Neural progenitor cell (in vitro differentiated cells): Measurements from ENCODE around the gene LRBA. TPM values are rescaled to one million over a fixed set of nuclear protein-coding genes. Genes with fewer than 3 reads are reported as not detected.

Experiments
- DNase-seq: peaks from one replicate; pipeline ENCODE4 v3.0.0-alpha.2; 2016; ENCODE audit warnings: low spot score
- H2AFZ ChIP-seq: fragments of 200-600 bp; sonication (generic); replicated peaks from 2 replicates; pipeline ENCODE4 v1.6.1; 2016; ENCODE audit warnings: antibody characterized with exemption
- H3F3A ChIP-seq: fragments of 200-600 bp; sonication (generic); 2 replicates; pipeline ENCODE4 v1.6.1; 2016; ENCODE audit warnings: antibody characterized with exemption, low read depth
- H3K27ac ChIP-seq: fragments of 200-600 bp; sonication (generic); 2 replicates; pipeline ENCODE4 v1.5.1; 2016; ENCODE audit warnings: mild to moderate bottlenecking
- H3K27me3 ChIP-seq: fragments of 200-600 bp; sonication (generic); 2 replicates; pipeline ENCODE4 v1.6.1; 2016; ENCODE audit warnings: mild to moderate bottlenecking, moderate library complexity
- H3K36me3 ChIP-seq: fragments of 200-600 bp; sonication (generic); 2 replicates; pipeline ENCODE4 v1.5.1; 2016
- H3K4me1 ChIP-seq: fragments of 200-600 bp; sonication (generic); 2 replicates; pipeline ENCODE4 v1.6.1; 2016; ENCODE audit warnings: mixed run types
- H3K4me2 ChIP-seq: fragments of 200-600 bp; sonication (generic); 2 replicates; pipeline ENCODE4 v1.6.1; 2016
- H3K4me3 ChIP-seq: fragments of 200-600 bp; sonication (generic); 2 replicates; pipeline ENCODE4 v1.5.1; 2016
- H3K79me2 ChIP-seq: fragments of 200-600 bp; sonication (generic); 2 replicates; pipeline ENCODE4 v1.6.1; 2016; ENCODE audit warnings: low read depth
- H3K9ac ChIP-seq: fragments of 200-600 bp; sonication (generic); 2 replicates; pipeline ENCODE4 v1.6.1; 2016
- H3K9me3 ChIP-seq: fragments of 200-600 bp; sonication (generic); 2 replicates; pipeline ENCODE4 v1.5.1; 2016; ENCODE audit warnings: low read depth
- H4K20me1 ChIP-seq: fragments of 200-600 bp; sonication (generic); 2 replicates; pipeline ENCODE4 v1.6.1; 2016; ENCODE audit warnings: low read depth
- H3K27ac Mint-ChIP-seq: 3 replicates; pipeline ENCODE4 v1.8.0; 2021; ENCODE audit warnings: mixed read lengths
- H3K27me3 Mint-ChIP-seq: 2 replicates; pipeline ENCODE4 v1.8.0; 2022; ENCODE audit warnings: low read depth, mild to moderate bottlenecking, inconsistent platforms, moderate library complexity, mixed read lengths; ENCODE audit not compliant: insufficient read depth
- H3K36me3 Mint-ChIP-seq: 3 replicates; pipeline ENCODE4 v1.8.0; 2021; ENCODE audit warnings: mixed read lengths
- H3K4me1 Mint-ChIP-seq: 3 replicates; pipeline ENCODE4 v1.8.0; 2021; ENCODE audit warnings: mixed read lengths
- H3K4me3 Mint-ChIP-seq: 3 replicates; pipeline ENCODE4 v1.8.0; 2021; ENCODE audit warnings: mild to moderate bottlenecking, moderate library complexity, mixed read lengths
- H3K9me3 Mint-ChIP-seq: 3 replicates; pipeline ENCODE4 v1.8.0; 2020; ENCODE audit warnings: mixed read lengths
- EZH2 ChIP-seq: fragments of 200-600 bp; sonication (generic); IDR thresholded peaks from 2 replicates; pipeline ENCODE4 v1.6.1; 2017; ENCODE audit warnings: antibody characterized with exemption, mild to moderate bottlenecking, moderate library complexity
- EZH2phosphoT487 ChIP-seq: fragments of 200-600 bp; sonication (generic); IDR thresholded peaks from 2 replicates; pipeline ENCODE4 v1.6.1; 2017; ENCODE audit warnings: antibody characterized with exemption
- total RNA-seq: library from RNA; depleted of rRNA; stranded (reverse); fragments of >200 nt; gene quantifications from 2 replicates; pipeline ENCODE4 v1.2.3, GENCODE V29; 2015; ENCODE audit warnings: low replicate concordance
- TF ChIP-seq, protein P1 (sequence below): fragments of 200-600 bp; sonication (generic); IDR thresholded peaks from 2 replicates; pipeline ENCODE4 v1.5.1; 2017; ENCODE audit warnings: antibody characterized with exemption, mild to moderate bottlenecking

Gene LRBA
- total RNA-seq, 1 donor from 2014 or later, result 111 TPM

GRCh38 chr4:150713251-150713650 is 301.8 kb downstream of the LRBA start:
- Mint-ChIP-seq H3K27ac (no peak overlapping the region), H3K9me3 (no peaks in the 10 kb centered on the region), H3K36me3 (no peaks in the 10 kb centered on the region), H3K27me3 (no peaks in the 10 kb centered on the region), H3K4me3 (no peak overlapping the region), H3K4me1 (no peaks in the 10 kb centered on the region)
- Histone ChIP-seq H4K20me1 (no peaks in the 10 kb centered on the region), H3K9ac (no peak overlapping the region), H3K27ac (no peak overlapping the region), H3K4me1 (no peaks in the 10 kb centered on the region), H3K79me2 (no peaks in the 10 kb centered on the region), H3K9me3 (no peaks in the 10 kb centered on the region), H3K27me3 (no peaks in the 10 kb centered on the region), H3K4me2 (no peak overlapping the region), H3F3A (no peaks in the 10 kb centered on the region), H3K4me3 (no peak overlapping the region), H2AFZ (no peak overlapping the region), H3K36me3 (no peaks in the 10 kb centered on the region)
- TF ChIP-seq, protein P1, sequence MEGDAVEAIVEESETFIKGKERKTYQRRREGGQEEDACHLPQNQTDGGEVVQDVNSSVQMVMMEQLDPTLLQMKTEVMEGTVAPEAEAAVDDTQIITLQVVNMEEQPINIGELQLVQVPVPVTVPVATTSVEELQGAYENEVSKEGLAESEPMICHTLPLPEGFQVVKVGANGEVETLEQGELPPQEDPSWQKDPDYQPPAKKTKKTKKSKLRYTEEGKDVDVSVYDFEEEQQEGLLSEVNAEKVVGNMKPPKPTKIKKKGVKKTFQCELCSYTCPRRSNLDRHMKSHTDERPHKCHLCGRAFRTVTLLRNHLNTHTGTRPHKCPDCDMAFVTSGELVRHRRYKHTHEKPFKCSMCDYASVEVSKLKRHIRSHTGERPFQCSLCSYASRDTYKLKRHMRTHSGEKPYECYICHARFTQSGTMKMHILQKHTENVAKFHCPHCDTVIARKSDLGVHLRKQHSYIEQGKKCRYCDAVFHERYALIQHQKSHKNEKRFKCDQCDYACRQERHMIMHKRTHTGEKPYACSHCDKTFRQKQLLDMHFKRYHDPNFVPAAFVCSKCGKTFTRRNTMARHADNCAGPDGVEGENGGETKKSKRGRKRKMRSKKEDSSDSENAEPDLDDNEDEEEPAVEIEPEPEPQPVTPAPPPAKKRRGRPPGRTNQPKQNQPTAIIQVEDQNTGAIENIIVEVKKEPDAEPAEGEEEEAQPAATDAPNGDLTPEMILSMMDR, result no peak
- TF ChIP-seq EZH2 (no peak), EZH2phosphoT487 (no peak)
- no peak for DNase-seq

GRCh38 chr4:150710770-150711375 is 304.2 kb downstream of the LRBA start:
- no peak overlapping the region for H3K4me2 ChIP-seq
- no peak overlapping the region for H3K4me3 Mint-ChIP-seq
- no peak overlapping the region for H3K27ac Mint-ChIP-seq
- H4K20me1 ChIP-seq, result no peaks in the 10 kb centered on the region
- no peaks in the 10 kb centered on the region for H3K9me3 ChIP-seq
- H2AFZ ChIP-seq, result no peak overlapping the region
- TF ChIP-seq EZH2, result no peak
- TF ChIP-seq, protein P1, result no peak
- no peak for TF ChIP-seq EZH2phosphoT487
- H3K9ac ChIP-seq, result no peak overlapping the region
- H3K36me3 ChIP-seq, result no peaks in the 10 kb centered on the region
- H3K4me1 ChIP-seq, result no peaks in the 10 kb centered on the region
- H3K9me3 Mint-ChIP-seq, result no peaks in the 10 kb centered on the region
- DNase-seq, result no peak
- no peaks in the 10 kb centered on the region for H3K36me3 Mint-ChIP-seq
- no peaks in the 10 kb centered on the region for H3K4me1 Mint-ChIP-seq
- H3K4me3 ChIP-seq, result no peak overlapping the region
- H3K79me2 ChIP-seq, result no peaks in the 10 kb centered on the region
- H3K27me3 Mint-ChIP-seq, result no peaks in the 10 kb centered on the region
- no peaks in the 10 kb centered on the region for H3K27me3 ChIP-seq
- no peak overlapping the region for H3K27ac ChIP-seq
- H3F3A ChIP-seq, result no peaks in the 10 kb centered on the region

- DNase-seq, result no peak
- no peak overlapping the region for H3K27ac Mint-ChIP-seq
- no peaks in the 10 kb centered on the region for H3K27me3 ChIP-seq
- no peaks in the 10 kb centered on the region for H3F3A ChIP-seq
- H3K79me2 ChIP-seq, result no peaks in the 10 kb centered on the region
- no peak overlapping the region for H3K4me3 ChIP-seq
- no peaks in the 10 kb centered on the region for H4K20me1 ChIP-seq
- TF ChIP-seq, protein P1, result no peak
- no peak for TF ChIP-seq EZH2phosphoT487
- TF ChIP-seq EZH2, result no peak
- no peak overlapping the region for H3K4me3 Mint-ChIP-seq
- no peaks in the 10 kb centered on the region for H3K4me1 Mint-ChIP-seq
- H3K9ac ChIP-seq, result no peak overlapping the region
- no peak overlapping the region for H3K27ac ChIP-seq
- H3K36me3 Mint-ChIP-seq, result no peaks in the 10 kb centered on the region
- H3K9me3 ChIP-seq, result no peaks in the 10 kb centered on the region
- no peak overlapping the region for H2AFZ ChIP-seq
- no peaks in the 10 kb centered on the region for H3K27me3 Mint-ChIP-seq
- H3K9me3 Mint-ChIP-seq, result no peaks in the 10 kb centered on the region
- no peaks in the 10 kb centered on the region for H3K4me1 ChIP-seq
- no peak overlapping the region for H3K4me2 ChIP-seq
- no peaks in the 10 kb centered on the region for H3K36me3 ChIP-seq
These were observed 307.1 kb downstream of the LRBA start for GRCh38 chr4:150708004-150708403.
